Activated CD8-positive, alpha-beta T cell treated with anti-CD3 and anti-CD28 coated beads for 36 hours (primary cell): ENCODE measurements around the gene KCNJ12. TPM values are rescaled to one million over a fixed set of nuclear protein-coding genes. Genes with fewer than 3 reads are reported as not detected.
"Not testable (repeated sequence)": the region's sequence is repeated elsewhere in the genome, so short reads cannot be mapped to it uniquely, and the experiment has no call there.

Experiments
- ATAC-seq: fragments of 200-7000 bp; cut with Tn5 transposase; one replicate; pipeline ENCODE4 v1.10.0; 2021; ENCODE audit warnings: mild to moderate bottlenecking, moderate library complexity
- CTCF ChIA-PET: fragments of 350-600 bp; sonication (Branson Sonifier 250); formaldehyde crosslinking; loops from one replicate; lab custom pipeline; 2021; ENCODE audit warnings: antibody characterized with exemption; lab: Charles Lee
- POLR2A ChIA-PET: fragments of 350-600 bp; sonication (Branson Sonifier 250); formaldehyde crosslinking; loops from one replicate; lab custom pipeline; 2021; ENCODE audit warnings: antibody characterized with exemption; lab: Charles Lee
- DNase-seq: peaks from one replicate; pipeline ENCODE4 v3.0.0-alpha.2; 2020
- H3K27ac Mint-ChIP-seq: one replicate; pipeline ENCODE4 v1.8.0; 2021; ENCODE audit warnings: mild to moderate bottlenecking, mixed read lengths
- H3K27me3 Mint-ChIP-seq: one replicate; pipeline ENCODE4 v1.8.0; 2021; ENCODE audit warnings: mixed read lengths
- H3K36me3 Mint-ChIP-seq: one replicate; pipeline ENCODE4 v1.8.0; 2021; ENCODE audit warnings: low read depth, mixed read lengths
- H3K4me1 Mint-ChIP-seq: one replicate; pipeline ENCODE4 v1.8.0; 2021; ENCODE audit warnings: low read depth, mixed read lengths
- H3K4me3 Mint-ChIP-seq: one replicate; pipeline ENCODE4 v1.8.0; 2021; ENCODE audit warnings: mild to moderate bottlenecking, moderate library complexity, mixed read lengths
- H3K9me3 Mint-ChIP-seq: one replicate; pipeline ENCODE4 v1.8.0; 2021; ENCODE audit warnings: mixed read lengths
- intact Hi-C: fragments of 100-400 bp; cut with micrococcal nuclease; formaldehyde crosslinking; loops from one replicate; pipeline ENCODE4 v1.10.0; 2022
- total RNA-seq, 2 experiments: library from RNA; stranded (reverse); gene quantifications; one replicate each; pipeline ENCODE4 v1.2.3, GENCODE V29; 2021

The KCNJ12 gene
- total RNA-seq, 2 experiments from 2014 or later, result not detected

GRCh38 chr17:21404539-21404938 lies 28.4 kb downstream of the KCNJ12 start:
- POLR2A ChIA-PET, result not testable (repeated sequence)

GRCh38 chr17:21404956-21405731 lies 29.0 kb downstream of the KCNJ12 start:
- ATAC-seq, H3K4me1 Mint-ChIP-seq, H3K27ac Mint-ChIP-seq, H3K9me3 Mint-ChIP-seq, CTCF ChIA-PET, DNase-seq, POLR2A ChIA-PET, H3K27me3 Mint-ChIP-seq, H3K4me3 Mint-ChIP-seq, H3K36me3 Mint-ChIP-seq, intact Hi-C loops: not testable (repeated sequence)

More at GRCh38 chr17:21404539-21404938, 28.4 kb downstream of the KCNJ12 start:
- H3K9me3 Mint-ChIP-seq, ATAC-seq, H3K4me3 Mint-ChIP-seq, H3K4me1 Mint-ChIP-seq, DNase-seq, CTCF ChIA-PET, intact Hi-C loops, H3K27me3 Mint-ChIP-seq, H3K36me3 Mint-ChIP-seq, H3K27ac Mint-ChIP-seq: not testable (repeated sequence)

GRCh38 chr17:21405904-21406400 lies 29.8 kb downstream of the KCNJ12 start:
- ATAC-seq, CTCF ChIA-PET: not testable (repeated sequence)

GRCh38 chr17:21406616-21407404 lies 30.7 kb downstream of the KCNJ12 start:
- POLR2A ChIA-PET, H3K4me3 Mint-ChIP-seq, H3K27ac Mint-ChIP-seq, H3K27me3 Mint-ChIP-seq, H3K9me3 Mint-ChIP-seq, H3K36me3 Mint-ChIP-seq, DNase-seq, H3K4me1 Mint-ChIP-seq, CTCF ChIA-PET, intact Hi-C loops, ATAC-seq: not testable (repeated sequence)

More at GRCh38 chr17:21405904-21406400, 29.8 kb downstream of the KCNJ12 start:
- DNase-seq, H3K36me3 Mint-ChIP-seq, H3K27me3 Mint-ChIP-seq, intact Hi-C loops, H3K4me1 Mint-ChIP-seq, POLR2A ChIA-PET, H3K9me3 Mint-ChIP-seq, H3K4me3 Mint-ChIP-seq, H3K27ac Mint-ChIP-seq: not testable (repeated sequence)

- H3K4me3 Mint-ChIP-seq, ATAC-seq, H3K4me1 Mint-ChIP-seq, H3K27me3 Mint-ChIP-seq, DNase-seq, intact Hi-C loops, H3K36me3 Mint-ChIP-seq, CTCF ChIA-PET, POLR2A ChIA-PET, H3K9me3 Mint-ChIP-seq, H3K27ac Mint-ChIP-seq: not testable (repeated sequence)
These were observed 31.6 kb downstream of the KCNJ12 start for GRCh38 chr17:21407752-21408151.

GRCh38 chr17:21408224-21408623 lies 32.1 kb downstream of the KCNJ12 start:
- H3K27ac Mint-ChIP-seq, POLR2A ChIA-PET, H3K9me3 Mint-ChIP-seq: not testable (repeated sequence)

GRCh38 chr17:21408766-21409300 lies 32.7 kb downstream of the KCNJ12 start:
- POLR2A ChIA-PET, CTCF ChIA-PET, H3K27ac Mint-ChIP-seq, ATAC-seq, H3K4me1 Mint-ChIP-seq, DNase-seq, H3K9me3 Mint-ChIP-seq, H3K36me3 Mint-ChIP-seq, intact Hi-C loops, H3K4me3 Mint-ChIP-seq, H3K27me3 Mint-ChIP-seq: not testable (repeated sequence)

More at GRCh38 chr17:21408224-21408623, 32.1 kb downstream of the KCNJ12 start:
- CTCF ChIA-PET, H3K4me1 Mint-ChIP-seq, DNase-seq, H3K36me3 Mint-ChIP-seq, ATAC-seq, H3K4me3 Mint-ChIP-seq, H3K27me3 Mint-ChIP-seq, intact Hi-C loops: not testable (repeated sequence)

- H3K27me3 Mint-ChIP-seq, CTCF ChIA-PET, H3K27ac Mint-ChIP-seq, POLR2A ChIA-PET, DNase-seq, intact Hi-C loops, H3K4me1 Mint-ChIP-seq, H3K9me3 Mint-ChIP-seq, H3K36me3 Mint-ChIP-seq, ATAC-seq, H3K4me3 Mint-ChIP-seq: not testable (repeated sequence)
These were observed 33.2 kb downstream of the KCNJ12 start for GRCh38 chr17:21409388-21409787.

- POLR2A ChIA-PET, H3K36me3 Mint-ChIP-seq, CTCF ChIA-PET, H3K4me3 Mint-ChIP-seq, H3K4me1 Mint-ChIP-seq, H3K27me3 Mint-ChIP-seq, DNase-seq, intact Hi-C loops, H3K27ac Mint-ChIP-seq, ATAC-seq, H3K9me3 Mint-ChIP-seq: not testable (repeated sequence)
These were observed 33.8 kb downstream of the KCNJ12 start for GRCh38 chr17:21409971-21410370.

- H3K9me3 Mint-ChIP-seq, intact Hi-C loops, H3K4me1 Mint-ChIP-seq, ATAC-seq, H3K27me3 Mint-ChIP-seq, H3K36me3 Mint-ChIP-seq, CTCF ChIA-PET, H3K4me3 Mint-ChIP-seq, POLR2A ChIA-PET, DNase-seq, H3K27ac Mint-ChIP-seq: not testable (repeated sequence)
These were observed 34.2 kb downstream of the KCNJ12 start for GRCh38 chr17:21410371-21410770.

GRCh38 chr17:21410906-21411678 lies 34.9 kb downstream of the KCNJ12 start:
- ATAC-seq, H3K27me3 Mint-ChIP-seq, CTCF ChIA-PET, POLR2A ChIA-PET, DNase-seq, H3K9me3 Mint-ChIP-seq, intact Hi-C loops, H3K36me3 Mint-ChIP-seq, H3K27ac Mint-ChIP-seq, H3K4me3 Mint-ChIP-seq, H3K4me1 Mint-ChIP-seq: not testable (repeated sequence)
